ENCODE measurements around the gene PPP1R10. TPM values are rescaled to one million over a fixed set of nuclear protein-coding genes. Genes with fewer than 3 reads are reported as not detected.

Gene PPP1R10
- total RNA-seq, 1 donor from 2014 or later, result 20.4 TPM

Small RNAs within 50 kb of the gene (small RNA-seq; reads per million reads assigned to genes)
- 4.1 reads per million, percentile 89 among the genes with 10 or more reads in this experiment for gene MIR877

Other genes starting within 250 kb of the PPP1R10 start
- gene HLA-E, start 127.7 kb downstream of the PPP1R10 start, total RNA-seq, result 98.6 TPM
- gene GNL1, start 60.8 kb downstream of the PPP1R10 start, total RNA-seq, result 22.4 TPM
- 3.7 TPM for gene PRR3, start 59.9 kb downstream of the PPP1R10 start, total RNA-seq
- gene ABCF1, start 45.8 kb downstream of the PPP1R10 start, total RNA-seq, result 21.9 TPM
- gene MRPS18B, start 597 bp upstream of the PPP1R10 start, total RNA-seq, result 105 TPM
- gene ATAT1, start 9.6 kb upstream of the PPP1R10 start, total RNA-seq, result 2.1 TPM
- 9.9 TPM for gene C6orf136, start 29.9 kb upstream of the PPP1R10 start, total RNA-seq
- gene DHX16, start 55.8 kb upstream of the PPP1R10 start, total RNA-seq, result 23.0 TPM
- gene PPP1R18, start 69.4 kb upstream of the PPP1R10 start, total RNA-seq, result 23.5 TPM
- 3.7 TPM for gene NRM, start 73.7 kb upstream of the PPP1R10 start, total RNA-seq
- gene MDC1, start 100.0 kb upstream of the PPP1R10 start, total RNA-seq, result 5.2 TPM
- gene TUBB, start 103.1 kb upstream of the PPP1R10 start, total RNA-seq, result 317 TPM
- 44.9 TPM for gene FLOT1, start 125.4 kb upstream of the PPP1R10 start, total RNA-seq
- 4.2 TPM for gene IER3, start 127.3 kb upstream of the PPP1R10 start, total RNA-seq

Measured in skeletal muscle tissue (tissue), 2 donors.